HG03460 (cell line): Measurements from ENCODE around the gene DNM1.

Experiments used
- ATAC-seq: cut with Tn5 transposase; IDR thresholded peaks from one replicate; pipeline ENCODE4 v1.9.1; 2021; ENCODE audit not compliant: unreplicated experiment

Gene DNM1

GRCh38 chr9:128249908-128250838 is 47.0 kb downstream of the DNM1 start:
- peak; percentile 82 for ATAC-seq

DNA sequence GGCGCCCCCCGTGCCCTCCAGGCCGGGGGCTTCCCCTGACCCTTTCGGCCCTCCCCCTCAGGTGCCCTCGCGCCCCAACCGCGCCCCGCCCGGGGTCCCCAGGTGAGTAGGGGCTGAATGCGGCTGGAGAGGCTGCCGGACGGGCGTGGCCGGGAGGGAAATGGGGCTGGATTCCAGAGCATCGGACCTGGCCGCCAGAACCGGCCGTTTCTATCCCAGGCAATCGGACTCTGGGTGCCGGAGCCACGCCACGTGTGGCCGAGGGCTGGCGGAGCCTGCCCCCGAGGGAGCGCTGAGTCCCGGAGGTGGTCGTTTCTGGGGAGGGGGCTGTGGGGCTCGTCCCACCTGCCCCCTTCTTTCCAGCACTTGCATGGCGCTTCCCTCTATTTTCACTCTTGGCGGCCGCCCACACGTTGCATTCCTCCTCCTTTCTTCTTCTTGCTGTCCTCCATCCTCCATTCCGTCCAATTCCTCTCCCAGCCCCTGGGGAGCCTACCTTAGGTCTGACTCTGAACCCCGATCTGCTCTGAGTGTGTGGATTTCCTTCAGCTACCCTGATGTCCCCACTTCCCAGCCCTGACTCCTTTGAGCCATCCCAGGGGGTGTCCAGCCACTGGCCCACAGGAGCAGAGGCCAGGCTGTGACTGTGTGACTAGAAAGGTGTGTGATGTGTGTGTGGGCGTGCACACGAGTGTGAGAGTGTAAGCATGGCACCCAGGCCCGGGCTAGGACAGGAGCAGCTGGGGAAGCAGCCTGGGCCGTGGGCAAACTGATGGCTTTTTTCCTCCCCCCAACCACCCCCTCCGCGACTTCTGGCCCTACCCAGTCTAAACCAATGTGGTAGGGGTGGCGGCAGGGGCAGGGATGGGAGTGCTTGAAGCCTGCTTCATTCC is 47.9 kb downstream of the DNM1 start:
- ATAC-seq, result peak; percentile 13

- ATAC-seq, result no peak
Measured at GRCh38 chr9:128251732-128252100, 48.5 kb downstream of the DNM1 start.

DNA sequence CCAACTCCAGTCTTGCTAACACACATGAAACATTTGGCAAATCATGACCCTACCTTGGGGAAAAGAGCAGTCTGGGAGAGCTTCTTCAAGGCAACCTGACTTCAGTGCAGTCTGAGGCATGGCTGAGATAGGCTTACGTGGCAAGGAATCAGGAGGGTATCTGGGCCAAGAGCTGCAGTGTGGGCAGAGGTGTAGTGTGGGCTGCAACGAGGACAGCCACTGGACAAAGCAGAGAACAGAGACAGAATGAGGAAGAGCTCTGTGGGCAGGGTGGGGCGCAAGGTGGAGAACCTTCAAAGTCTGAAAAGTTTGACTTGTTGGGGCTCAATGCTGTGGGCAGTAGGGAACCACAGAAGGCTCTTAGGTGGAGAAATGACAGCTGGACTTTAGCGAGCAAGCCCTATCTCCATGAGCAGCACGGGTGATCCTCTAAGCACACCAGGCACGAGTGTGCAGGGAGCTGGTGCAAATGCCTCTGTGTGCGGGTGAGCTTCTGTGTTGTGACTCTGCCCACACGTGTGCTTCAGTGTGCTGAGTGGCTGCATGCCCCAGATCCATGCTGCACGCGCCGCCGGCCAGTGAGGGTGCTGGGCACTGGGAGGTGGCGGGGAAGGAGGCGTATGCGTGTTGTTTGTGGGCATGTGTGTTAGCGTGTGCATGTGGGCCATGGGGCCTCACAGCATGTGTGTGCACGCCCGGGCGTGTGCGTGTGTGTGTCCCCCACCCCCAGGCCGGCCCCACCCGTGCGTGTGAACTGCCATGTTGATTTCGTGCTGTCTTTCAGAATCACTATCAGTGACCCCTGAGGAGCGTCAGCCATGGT is 49.3 kb downstream of the DNM1 start:
- no peak for ATAC-seq

DNA sequence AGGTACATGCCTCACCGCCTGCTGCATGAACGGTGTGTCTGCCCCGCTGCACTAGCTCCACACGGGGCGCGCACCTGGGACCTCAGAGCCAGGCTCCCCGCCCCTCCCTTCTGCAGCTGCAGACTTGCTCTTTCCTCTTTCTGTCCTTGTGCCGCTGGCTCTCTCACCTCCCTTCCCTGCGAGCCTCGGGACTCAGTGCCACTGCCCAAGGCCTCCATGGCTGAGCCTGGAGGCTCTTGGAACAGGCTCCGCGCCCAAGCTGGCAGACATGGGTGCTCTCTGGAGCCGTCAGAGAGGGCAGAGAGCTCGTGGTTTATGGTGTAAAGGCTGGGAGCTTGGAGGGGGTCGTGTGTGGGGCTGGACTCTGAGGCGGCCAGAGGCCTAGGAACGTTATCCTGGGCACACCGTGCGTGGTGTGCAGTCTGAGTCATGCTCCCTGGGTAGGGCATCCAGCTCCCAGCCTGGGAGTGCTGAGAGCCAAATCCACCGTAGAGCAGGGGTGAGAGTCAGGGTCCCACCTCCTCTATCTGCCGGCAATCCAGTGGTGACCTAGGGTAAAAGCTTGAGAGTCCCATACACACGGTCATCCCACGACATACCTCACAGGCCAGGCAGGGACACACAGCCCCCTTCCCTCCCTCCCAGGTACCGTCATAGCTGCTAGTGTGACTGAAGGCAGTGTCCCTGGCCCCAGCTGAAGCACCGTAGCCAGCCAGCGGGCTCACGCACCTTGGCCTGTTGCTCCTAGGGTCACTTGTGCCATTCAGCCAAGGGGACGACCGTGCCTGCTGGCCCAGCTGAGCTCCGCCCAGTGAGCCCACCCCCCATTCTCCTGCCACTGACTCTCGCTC is 50.2 kb downstream of the DNM1 start:
- ATAC-seq, result no peak

GRCh38 chr9:128253991-128254346 is 50.8 kb downstream of the DNM1 start:
- ATAC-seq, result no peak

DNA sequence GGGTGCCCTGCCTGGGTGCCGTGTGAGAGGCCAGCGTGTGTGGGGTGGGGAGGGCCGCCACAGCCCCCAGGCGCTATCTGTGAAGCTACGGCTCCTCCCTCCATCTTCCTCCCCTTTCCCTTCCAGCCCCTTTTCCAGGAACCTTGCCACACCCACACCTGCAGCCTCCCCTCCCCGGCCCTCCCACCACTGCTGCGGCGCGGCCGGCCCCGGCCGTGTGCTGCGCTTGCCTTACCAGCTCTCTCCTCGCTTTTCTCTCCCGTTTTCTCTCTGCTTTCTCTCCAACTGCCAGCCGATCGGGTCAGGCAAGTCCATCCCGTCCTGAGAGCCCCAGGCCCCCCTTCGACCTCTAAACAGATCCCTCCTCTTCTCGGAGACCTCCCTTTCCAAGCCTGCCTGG is 51.2 kb downstream of the DNM1 start:
- ATAC-seq, result no peak

- no peak for ATAC-seq
Measured at GRCh38 chr9:128254855-128255759, 51.9 kb downstream of the DNM1 start.

- ATAC-seq, result no peak
Measured at GRCh38 chr9:128257086-128257825, 54.1 kb downstream of the DNM1 start.

- ATAC-seq, result no peak
Measured at GRCh38 chr9:128257907-128258306, 54.7 kb downstream of the DNM1 start.

DNA sequence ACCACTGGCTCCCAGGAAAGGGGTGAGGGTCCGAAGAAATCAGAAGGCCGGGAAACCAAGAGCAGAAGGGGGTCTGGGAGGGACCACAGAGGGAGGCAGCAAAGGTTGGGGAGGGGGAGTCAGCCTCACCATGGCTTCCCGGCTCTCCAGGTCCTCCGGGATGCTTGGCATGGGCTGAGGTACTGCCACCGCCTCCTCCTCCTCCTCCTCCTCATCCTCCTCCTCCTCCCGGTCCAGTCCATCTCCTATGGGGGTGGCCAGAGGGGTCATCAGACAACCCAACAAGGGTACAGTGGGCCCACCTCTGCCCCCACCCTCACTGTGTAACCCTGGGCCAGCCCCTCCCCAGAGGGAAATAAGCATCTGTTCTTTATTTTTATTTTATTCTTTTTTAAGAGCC is 55.1 kb downstream of the DNM1 start:
- no peak for ATAC-seq

- ATAC-seq, result no peak
Measured at GRCh38 chr9:128259156-128259555, 56.0 kb downstream of the DNM1 start.

- ATAC-seq, result no peak
Measured at GRCh38 chr9:128260340-128260739, 57.2 kb downstream of the DNM1 start.

- ATAC-seq, result no peak
Measured at GRCh38 chr9:128262687-128263086, 59.5 kb downstream of the DNM1 start.

DNA sequence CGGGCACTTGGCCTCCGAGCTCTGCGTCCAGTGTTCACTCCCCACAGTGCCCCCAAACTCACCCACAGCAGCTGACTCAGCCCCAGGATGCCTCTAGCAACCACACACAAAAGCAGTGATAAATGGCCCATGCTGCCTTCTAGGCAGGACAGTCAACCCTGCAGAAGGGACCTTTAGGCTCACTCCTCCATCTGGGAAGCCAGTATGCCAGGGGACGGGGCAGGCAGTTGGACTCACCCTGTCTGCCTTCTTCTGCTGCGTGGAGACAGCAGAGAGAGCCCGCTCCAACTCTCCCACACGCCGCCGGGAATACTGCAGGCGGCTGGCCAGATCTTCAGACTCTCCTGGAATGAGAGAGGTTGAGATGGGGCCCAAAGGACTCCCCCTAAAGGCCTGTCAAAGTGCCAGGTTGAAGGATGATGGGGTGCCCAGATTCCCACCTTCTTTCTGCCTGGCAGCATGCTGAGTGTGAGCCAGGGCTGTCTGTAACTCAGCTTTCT is 62.2 kb downstream of the DNM1 start:
- no peak for ATAC-seq

DNA sequence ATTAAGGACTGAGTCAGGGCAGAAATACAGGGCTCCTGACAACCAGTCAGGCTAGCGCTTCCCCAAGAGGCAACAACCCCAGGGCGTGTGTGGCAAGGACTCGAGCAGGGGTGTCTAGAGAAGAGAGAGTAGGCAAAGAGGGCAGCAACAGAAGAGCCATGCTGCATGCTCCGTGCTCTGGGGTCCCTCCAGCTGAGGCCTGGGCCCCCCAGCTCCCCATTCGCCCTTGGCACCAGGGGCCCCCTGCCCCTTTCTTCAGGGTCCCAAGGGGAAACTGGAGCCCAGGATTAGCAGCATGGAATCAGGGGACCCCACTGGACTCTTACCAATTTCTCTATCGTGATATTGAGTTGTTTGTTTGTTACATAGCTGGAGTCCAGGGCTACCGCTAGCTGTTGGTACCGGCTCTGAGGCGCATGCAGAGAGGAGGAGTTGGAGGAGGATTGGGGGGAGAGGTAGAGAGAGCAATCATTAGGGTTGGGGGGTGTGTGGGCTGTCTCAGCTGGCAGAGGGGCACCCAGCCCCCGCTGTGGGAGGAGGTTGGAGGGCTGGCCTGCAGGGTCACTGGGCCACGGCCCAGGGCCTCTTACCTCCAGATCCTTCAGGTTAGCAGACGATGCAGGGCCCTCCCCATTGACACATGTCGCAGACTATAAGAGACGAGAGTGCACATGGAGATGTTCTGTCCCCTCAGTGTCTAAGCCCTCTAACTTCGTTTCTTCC is 63.9 kb downstream of the DNM1 start:
- ATAC-seq, result no peak

- no peak for ATAC-seq
Measured at GRCh38 chr9:128271112-128271511, 67.9 kb downstream of the DNM1 start.

DNA sequence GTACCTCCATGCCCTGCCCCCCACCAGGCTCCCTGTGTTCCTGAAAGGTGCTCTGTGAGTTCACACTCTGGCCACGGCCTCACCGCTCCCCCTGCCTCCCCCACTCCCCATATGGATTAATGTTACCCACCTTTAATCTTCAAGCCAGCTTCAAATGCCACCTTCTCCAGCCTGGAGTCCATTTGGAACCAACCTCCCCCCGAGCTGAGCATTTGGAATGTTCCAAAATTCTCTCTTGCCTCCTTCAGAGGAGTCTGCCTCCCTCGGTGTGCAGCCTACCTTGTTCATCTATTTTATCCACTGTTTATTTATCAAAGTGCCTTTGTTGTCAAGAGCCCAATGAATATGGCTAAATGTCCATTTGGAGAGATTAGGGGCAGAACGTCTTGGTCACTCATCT is 68.3 kb downstream of the DNM1 start:
- no peak for ATAC-seq
